B cell (primary cell): ENCODE results near the gene LRRC10B. TPM values are rescaled to one million over a fixed set of nuclear protein-coding genes. Genes with fewer than 3 reads are reported as not detected.

Source experiments
- ATAC-seq: fragments of 200-7000 bp; cut with Tn5 transposase; one replicate; pipeline ENCODE4 v1.10.0; 2021; ENCODE audit warnings: low read depth, mild to moderate bottlenecking, moderate number of reproducible peaks, moderate library complexity
- CTCF ChIA-PET: fragments of 350-600 bp; sonication (Branson Sonifier 250); formaldehyde crosslinking; loops from one replicate; lab custom pipeline; 2021; ENCODE audit warnings: antibody characterized with exemption, inconsistent platforms; lab: Charles Lee
- POLR2A ChIA-PET: fragments of 350-600 bp; sonication (Branson Sonifier 250); formaldehyde crosslinking; loops from one replicate; lab custom pipeline; 2021; ENCODE audit warnings: antibody characterized with exemption; lab: Charles Lee
- DNase-seq: peaks from one replicate; pipeline ENCODE4 v3.0.0; 2013
- H2AFZ ChIP-seq: 2 replicates; pipeline ENCODE4 v1.6.1; 2012; ENCODE audit warnings: mild to moderate bottlenecking, low read depth, low read length; ENCODE audit not compliant: insufficient read depth, poor library complexity, severe bottlenecking
- H3K27ac ChIP-seq, 2 donors: 1 replicate in 1 of 2; 2 replicates in 1 of 2; pipeline ENCODE4 v1.5.1; 2012 to 2013; ENCODE audit warnings: low read length in 2 of 2, mild to moderate bottlenecking in 2 of 2, moderate library complexity in 1 of 2
- H3K27me3 ChIP-seq, 4 experiments: fragments of 200-600 bp in 1 of 4; sonication (generic) in 1 of 4; replicated peaks in 1 of 4; 1 replicate in 2 of 4; 2 replicates in 2 of 4; pipeline versions ENCODE4 v1.6.1 to v1.7.0; 2013 to 2016; ENCODE audit warnings: low read length in 3 of 4, mild to moderate bottlenecking in 2 of 4, mixed read lengths in 1 of 4, moderate library complexity in 1 of 4; ENCODE audit not compliant: insufficient read depth in 4 of 4, control insufficient read depth in 3 of 4; ENCODE audit errors: control extremely low read depth in 1 of 4
- H3K36me3 ChIP-seq, 2 experiments: replicated peaks in 1 of 2; 1 replicate in 1 of 2; 2 replicates in 1 of 2; pipeline versions ENCODE4 v1.6.1 to v1.7.1; 2013; ENCODE audit warnings: low read length in 1 of 2; ENCODE audit not compliant: insufficient read depth in 2 of 2, control insufficient read depth in 1 of 2; ENCODE audit errors: control extremely low read depth in 1 of 2, extremely low read depth in 1 of 2
- H3K4me1 ChIP-seq, 2 donors: fragments of 200-600 bp in 1 of 2; sonication (generic) in 1 of 2; 1 replicate in 1 of 2; 2 replicates in 1 of 2; pipeline versions ENCODE4 v1.5.1 to v1.6.1; 2013 to 2017; ENCODE audit warnings: low read length in 2 of 2; ENCODE audit not compliant: control insufficient read depth in 2 of 2, insufficient read depth in 2 of 2
- H3K4me2 ChIP-seq: replicated peaks from 2 replicates; pipeline ENCODE3; 2012; ENCODE audit warnings: mild to moderate bottlenecking, low read depth, low read length; ENCODE audit not compliant: poor library complexity, severe bottlenecking
- H3K4me3 ChIP-seq, 5 experiments: fragments of 200-600 bp in 1 of 5; sonication (generic) in 1 of 5; 1 replicate in 3 of 5; 2 replicates in 2 of 5; pipeline versions ENCODE4 v1.5.1 to v1.7.0; 2011 to 2016; ENCODE audit warnings: low read length in 4 of 5, mild to moderate bottlenecking in 4 of 5, low read depth in 2 of 5, control low read depth in 1 of 5, moderate library complexity in 1 of 5; ENCODE audit not compliant: insufficient read depth in 1 of 5; ENCODE audit errors: control extremely low read depth in 1 of 5, extremely low read depth in 1 of 5
- H3K79me2 ChIP-seq: fragments of 200-600 bp; sonication (generic); one replicate; pipeline ENCODE4 v1.6.0; 2016; ENCODE audit warnings: low read length; ENCODE audit not compliant: control insufficient read depth, insufficient read depth
- H3K9ac ChIP-seq: fragments of 200-600 bp; sonication (generic); 2 replicates; pipeline ENCODE4 v1.6.1; 2017; ENCODE audit warnings: mild to moderate bottlenecking, low read length, moderate library complexity
- H3K9me3 ChIP-seq, 3 donors: one replicate each; pipeline versions ENCODE4 v1.6.1 to v1.7.1; 2013; ENCODE audit warnings: low read length in 2 of 3; ENCODE audit not compliant: control insufficient read depth in 2 of 3, insufficient read depth in 1 of 3; ENCODE audit errors: control extremely low read depth in 1 of 3
- H4K20me1 ChIP-seq: 2 replicates; pipeline ENCODE4 v1.6.0; 2012; ENCODE audit warnings: mild to moderate bottlenecking, low read length; ENCODE audit not compliant: insufficient read depth, control insufficient read depth, poor library complexity, severe bottlenecking
- H3K27ac Mint-ChIP-seq: one replicate; pipeline ENCODE4 v1.8.0; 2021; ENCODE audit warnings: mixed read lengths
- H3K27me3 Mint-ChIP-seq: one replicate; pipeline ENCODE4 v1.8.0; 2021; ENCODE audit warnings: mixed read lengths
- H3K4me1 Mint-ChIP-seq: one replicate; pipeline ENCODE4 v1.8.0; 2021; ENCODE audit warnings: mixed read lengths
- H3K4me3 Mint-ChIP-seq: one replicate; pipeline ENCODE4 v1.8.0; 2021; ENCODE audit warnings: mixed read lengths
- H3K9me3 Mint-ChIP-seq: one replicate; pipeline ENCODE4 v1.8.0; 2022; ENCODE audit warnings: mixed read lengths; ENCODE audit not compliant: insufficient read depth
- EZH2 ChIP-seq: IDR thresholded peaks from 2 replicates; pipeline ENCODE4 v1.6.1; 2012; ENCODE audit warnings: borderline replicate concordance, low read depth, mild to moderate bottlenecking, moderate library complexity, low read length; ENCODE audit not compliant: insufficient read depth, poor library complexity, severe bottlenecking
- WGBS: methylation state at CpG from one replicate; pipeline ENCODE4 v1.1.5; 2013; ENCODE audit warnings: missing lambda C conversion rate; ENCODE audit not compliant: insufficient coverage; 5-methylcytosine and 5-hydroxymethylcytosine counted together
- intact Hi-C: fragments of 100-400 bp; cut with micrococcal nuclease; formaldehyde crosslinking; loops from one replicate; pipeline ENCODE4 v1.10.0; 2022
- polyA plus RNA-seq: library from polyadenylated mRNA; depleted of rRNA; stranded (reverse); fragments of >200 nt; gene quantifications from 2 replicates; pipeline ENCODE4 v1.2.3, GENCODE V29; 2012
- total RNA-seq, 2 donors: library from RNA; stranded (reverse); fragments of 120-200 nt in 1 of 2; gene quantifications; 1 replicate in 1 of 2; 2 replicates in 1 of 2; pipeline versions ENCODE4 v1.2.3 to v1.2.4, GENCODE V29; 2013 to 2022
- TF ChIP-seq, protein P1 (sequence below): fragments of 200-600 bp; IDR thresholded peaks from one replicate; pipeline ENCODE4 v1.8.0; 2022; ENCODE audit warnings: antibody characterized with exemption, mild to moderate bottlenecking

LRRC10B gene
- total and polyA plus RNA-seq, 2 donors (not counting 1 experiment from before 2014, with no cell fraction given) = 0.15 TPM; not detected in 1

DNA sequence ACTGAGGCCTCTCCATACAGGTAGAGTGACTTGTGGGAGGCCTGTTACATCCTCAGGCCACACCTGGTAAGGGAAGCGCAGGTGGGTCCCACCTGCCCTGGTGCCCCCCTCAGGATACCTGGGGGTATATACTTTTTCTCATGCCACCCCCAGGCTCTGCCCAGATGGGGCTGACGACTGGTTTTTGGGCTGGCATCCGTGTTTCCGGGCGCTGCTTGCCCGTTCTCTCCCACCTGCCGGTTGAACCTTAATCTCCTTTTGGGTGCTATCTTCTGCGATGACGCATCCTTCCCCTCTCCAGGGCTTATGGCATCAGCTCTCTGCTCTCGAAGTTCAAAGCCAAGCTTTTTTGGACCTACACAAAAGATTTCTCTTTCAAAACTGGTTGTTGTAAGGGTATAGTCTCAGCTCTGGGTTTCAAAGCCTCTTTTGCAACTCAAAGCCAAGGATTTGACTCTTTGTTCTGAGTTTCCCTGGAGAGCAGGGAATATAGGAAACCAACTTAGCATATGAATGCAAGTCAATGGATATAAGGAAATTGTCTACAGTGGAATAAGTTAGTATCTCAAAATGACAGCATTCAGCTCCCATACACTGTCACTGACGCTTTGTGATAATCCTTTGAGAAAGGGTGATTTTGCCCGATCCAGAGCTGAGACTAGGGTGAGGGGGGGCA is 8.6 kb upstream of the LRRC10B start:
- Histone ChIP-seq H2AFZ (no peak overlapping the region), H3K4me1 (no peaks in the 10 kb centered on the region), H3K9me3 (peaks cover 0 to 4% (median 0%) of the 10 kb centered on the region in 3 donors), H3K27me3 (no peaks in the 10 kb centered on the region), H3K9ac (no peak overlapping the region), H3K4me3 (no peak overlapping the region), H3K27ac (no peak overlapping the region), H4K20me1 (no peaks in the 10 kb centered on the region), H3K79me2 (no peaks in the 10 kb centered on the region), H3K36me3 (no peaks in the 10 kb centered on the region), H3K4me2 (no peak overlapping the region)
- Mint-ChIP-seq H3K4me1 (no peaks in the 10 kb centered on the region), H3K27ac (no peak overlapping the region), H3K4me3 (no peak overlapping the region), H3K27me3 (no peaks in the 10 kb centered on the region), H3K9me3 (no peaks in the 10 kb centered on the region)
- ATAC-seq (no peak), DNase-seq (no peak)
- WGBS = 93% methylated on average over 7 of the region's 12 CpGs
- TF ChIP-seq, protein P1, sequence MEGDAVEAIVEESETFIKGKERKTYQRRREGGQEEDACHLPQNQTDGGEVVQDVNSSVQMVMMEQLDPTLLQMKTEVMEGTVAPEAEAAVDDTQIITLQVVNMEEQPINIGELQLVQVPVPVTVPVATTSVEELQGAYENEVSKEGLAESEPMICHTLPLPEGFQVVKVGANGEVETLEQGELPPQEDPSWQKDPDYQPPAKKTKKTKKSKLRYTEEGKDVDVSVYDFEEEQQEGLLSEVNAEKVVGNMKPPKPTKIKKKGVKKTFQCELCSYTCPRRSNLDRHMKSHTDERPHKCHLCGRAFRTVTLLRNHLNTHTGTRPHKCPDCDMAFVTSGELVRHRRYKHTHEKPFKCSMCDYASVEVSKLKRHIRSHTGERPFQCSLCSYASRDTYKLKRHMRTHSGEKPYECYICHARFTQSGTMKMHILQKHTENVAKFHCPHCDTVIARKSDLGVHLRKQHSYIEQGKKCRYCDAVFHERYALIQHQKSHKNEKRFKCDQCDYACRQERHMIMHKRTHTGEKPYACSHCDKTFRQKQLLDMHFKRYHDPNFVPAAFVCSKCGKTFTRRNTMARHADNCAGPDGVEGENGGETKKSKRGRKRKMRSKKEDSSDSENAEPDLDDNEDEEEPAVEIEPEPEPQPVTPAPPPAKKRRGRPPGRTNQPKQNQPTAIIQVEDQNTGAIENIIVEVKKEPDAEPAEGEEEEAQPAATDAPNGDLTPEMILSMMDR = no peak
- TF ChIP-seq EZH2 = no peak
- POLR2A ChIA-PET = no interaction called here
- CTCF ChIA-PET = interaction anchor here (4.0 kb wide), 1 partner anchor 17 kb away, joined by 13 read pairs; no protein-coding TSS in a partner anchor
- intact Hi-C loops = no loop called here

DNA sequence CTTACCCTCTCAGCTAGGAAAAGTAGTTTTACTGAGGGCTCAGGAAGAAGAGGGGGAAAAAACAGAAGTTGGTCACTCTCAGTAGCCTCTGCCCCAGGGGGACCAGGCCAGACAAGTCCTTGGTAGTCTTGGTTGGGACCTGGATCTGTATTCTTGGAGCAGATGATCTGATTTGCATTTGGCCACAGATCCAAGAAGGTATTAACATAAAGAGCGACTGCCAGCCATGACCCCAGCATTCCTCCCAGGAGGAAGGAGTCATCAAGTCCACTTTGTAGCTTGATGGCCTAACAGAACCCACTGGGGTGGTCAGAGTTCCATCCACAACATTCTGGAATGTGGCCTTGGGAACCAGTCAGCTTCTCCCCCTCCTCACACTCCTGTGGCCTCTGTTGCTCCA is 6.0 kb upstream of the LRRC10B start:
- Histone ChIP-seq H3K27me3 (peaks cover 0 to 16% (median 4%) of the 10 kb centered on the region in 4 experiments), H3K9ac (no peak overlapping the region), H4K20me1 (no peaks in the 10 kb centered on the region), H3K4me1 (no peaks in the 10 kb centered on the region), H3K36me3 (no peaks in the 10 kb centered on the region), H3K9me3 (peaks cover 0 to 3% (median 0%) of the 10 kb centered on the region in 3 donors), H3K79me2 (no peaks in the 10 kb centered on the region), H3K4me3 (no peak overlapping the region), H2AFZ (no peak overlapping the region), H3K4me2 (no peak overlapping the region), H3K27ac (no peak overlapping the region)
- Mint-ChIP-seq H3K4me3 (no peak overlapping the region), H3K9me3 (no peaks in the 10 kb centered on the region), H3K27me3 (peaks cover 10% of the 10 kb centered on the region), H3K27ac (no peak overlapping the region), H3K4me1 (no peaks in the 10 kb centered on the region)
- TF ChIP-seq EZH2 = no peak
- TF ChIP-seq, protein P1 = no peak
- DNase-seq (no peak), ATAC-seq (no peak)
- ChIA-PET CTCF (interaction anchor here (4.0 kb wide), 1 partner anchor 15 kb away, joined by 13 read pairs; no protein-coding TSS in a partner anchor), POLR2A (no interaction called here)
- WGBS = 91% methylated on average over 1 of the region's 1 CpG
- intact Hi-C loops = no loop called here
